ENCODE measurements around the gene TYMP.
"Not testable (repeated sequence)": the region's sequence is repeated elsewhere in the genome, so short reads cannot be mapped to it uniquely, and the experiment has no call there.

TYMP gene

DNA sequence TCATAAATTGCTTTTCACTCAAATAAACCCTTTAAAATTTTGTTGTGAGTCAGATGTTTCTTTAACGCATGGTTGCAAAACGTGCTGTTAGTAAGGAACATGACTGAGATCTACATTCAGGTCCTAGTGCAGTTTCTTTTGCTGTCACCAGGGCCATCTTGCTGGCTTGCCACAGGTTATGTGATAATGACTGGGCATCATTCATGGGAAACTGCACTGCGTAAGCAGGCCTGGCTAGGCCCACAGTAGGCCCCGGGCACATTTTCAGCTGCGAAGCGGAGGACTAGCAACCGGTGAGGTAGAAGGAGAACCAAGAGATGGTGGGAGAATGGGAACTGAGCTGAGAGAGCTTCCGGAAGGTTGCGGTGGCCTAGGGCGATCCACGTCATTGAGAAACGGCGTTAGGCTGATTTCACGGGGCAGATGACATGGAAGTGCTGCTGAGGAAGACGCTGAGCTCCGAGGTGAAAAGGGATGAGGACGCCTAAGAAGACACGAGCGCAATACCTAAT is 12.7 kb upstream of the TYMP start:
- no peak for DNase-seq (ENCODE audit: low spot score)
- no peak for FAIRE-seq

DNA sequence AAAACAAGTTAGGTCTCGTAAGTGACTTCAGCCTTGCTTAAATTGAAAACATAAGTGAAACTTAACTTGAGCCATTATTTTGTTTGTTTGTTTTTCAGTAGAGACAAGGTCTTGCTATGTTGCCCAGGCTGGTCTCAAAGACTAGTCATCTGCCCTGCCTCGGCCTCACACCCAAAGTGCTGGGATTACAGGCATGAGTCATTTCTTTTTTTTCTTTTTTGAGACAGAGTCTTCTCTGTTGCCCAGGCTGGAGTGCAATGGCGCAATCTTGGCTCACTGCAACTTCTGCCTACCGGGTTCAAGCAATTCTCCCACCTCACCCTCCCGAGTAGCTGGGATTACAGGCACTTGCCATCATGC is 11.8 kb upstream of the TYMP start:
- FAIRE-seq = not testable (repeated sequence)
- peak; percentile 50 for DNase-seq (ENCODE audit: low spot score)

GRCh38 chr22:50540381-50540780 is 10.6 kb upstream of the TYMP start:
- FAIRE-seq = no peak
- no peak for DNase-seq (ENCODE audit: low spot score)

GRCh38 chr22:50537765-50538164 is 8.0 kb upstream of the TYMP start:
- FAIRE-seq = no peak

GRCh38 chr22:50536226-50536625 is 6.4 kb upstream of the TYMP start:
- FAIRE-seq = no peak
- no peak for DNase-seq (ENCODE audit: low spot score)

More at GRCh38 chr22:50537765-50538164, 8.0 kb upstream of the TYMP start:
- no peak for DNase-seq (ENCODE audit: low spot score)

GRCh38 chr22:50535113-50535512 is 5.3 kb upstream of the TYMP start:
- FAIRE-seq = no peak
- no peak for DNase-seq (ENCODE audit: low spot score)

- not testable (repeated sequence) for DNase-seq (ENCODE audit: low spot score); FAIRE-seq
Observed at GRCh38 chr22:50533856-50534711, 4.3 kb upstream of the TYMP start.

- DNase-seq (ENCODE audit: low spot score) = no peak
- no peak for FAIRE-seq
Observed at GRCh38 chr22:50532824-50533796, 3.3 kb upstream of the TYMP start.

- DNase-seq (ENCODE audit: low spot score) (no peak), FAIRE-seq (no peak)
Observed at GRCh38 chr22:50531962-50532674, 2.3 kb upstream of the TYMP start.

GRCh38 chr22:50531546-50531961 is 1.7 kb upstream of the TYMP start:
- DNase-seq (ENCODE audit: low spot score) (no peak), FAIRE-seq (no peak)

- FAIRE-seq (no peak), DNase-seq (ENCODE audit: low spot score) (no peak)
Observed at GRCh38 chr22:50530877-50531545, 1.2 kb upstream of the TYMP start.

- FAIRE-seq = no peak
- no peak for DNase-seq (ENCODE audit: low spot score)
Observed at GRCh38 chr22:50530580-50530876, 716 bp upstream of the TYMP start.

GRCh38 chr22:50529416-50529896 is 356 bp downstream of the TYMP start:
- no peak for FAIRE-seq
- DNase-seq (ENCODE audit: low spot score) = no peak

- no peak for DNase-seq (ENCODE audit: low spot score)
- no peak for FAIRE-seq
Observed at GRCh38 chr22:50528682-50529415, 963 bp downstream of the TYMP start.

DNA sequence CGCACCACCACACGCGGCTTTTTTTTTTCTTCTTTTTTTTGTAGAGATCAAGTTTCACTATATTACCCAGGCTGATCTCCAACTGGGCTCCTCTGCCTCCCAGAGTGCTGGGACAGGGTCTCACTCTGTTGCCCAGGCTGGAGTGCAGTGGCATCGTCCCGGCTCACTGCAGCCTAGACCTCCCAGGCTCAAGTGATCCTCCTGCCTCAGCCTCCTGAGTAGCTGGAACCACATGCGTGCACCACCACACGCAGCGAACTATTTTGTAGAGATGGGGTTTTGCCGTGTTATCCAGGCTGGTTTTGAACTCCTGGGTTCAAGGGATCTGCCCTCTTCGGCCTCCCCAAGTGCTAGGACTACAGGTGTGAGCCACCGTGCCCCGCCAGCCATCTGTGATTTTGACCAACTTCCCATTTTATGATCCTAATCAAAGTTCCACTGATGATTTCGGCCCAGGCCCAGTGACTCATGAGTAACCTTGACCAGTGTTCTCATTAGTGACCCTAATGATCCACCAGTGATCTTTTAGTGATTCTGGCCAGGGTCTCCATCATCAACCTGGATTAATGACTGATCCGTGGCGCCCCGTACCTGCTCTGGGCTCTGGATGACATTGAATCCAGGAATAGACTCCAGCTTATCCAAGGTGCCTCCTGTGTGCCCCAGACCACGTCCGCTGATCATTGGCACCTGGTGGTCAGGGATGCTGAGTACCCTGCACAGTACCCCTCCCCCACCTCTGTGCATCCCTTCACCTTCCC is 1.7 kb downstream of the TYMP start:
- FAIRE-seq (peak; percentile 59), DNase-seq (ENCODE audit: low spot score) (no peak)

DNA sequence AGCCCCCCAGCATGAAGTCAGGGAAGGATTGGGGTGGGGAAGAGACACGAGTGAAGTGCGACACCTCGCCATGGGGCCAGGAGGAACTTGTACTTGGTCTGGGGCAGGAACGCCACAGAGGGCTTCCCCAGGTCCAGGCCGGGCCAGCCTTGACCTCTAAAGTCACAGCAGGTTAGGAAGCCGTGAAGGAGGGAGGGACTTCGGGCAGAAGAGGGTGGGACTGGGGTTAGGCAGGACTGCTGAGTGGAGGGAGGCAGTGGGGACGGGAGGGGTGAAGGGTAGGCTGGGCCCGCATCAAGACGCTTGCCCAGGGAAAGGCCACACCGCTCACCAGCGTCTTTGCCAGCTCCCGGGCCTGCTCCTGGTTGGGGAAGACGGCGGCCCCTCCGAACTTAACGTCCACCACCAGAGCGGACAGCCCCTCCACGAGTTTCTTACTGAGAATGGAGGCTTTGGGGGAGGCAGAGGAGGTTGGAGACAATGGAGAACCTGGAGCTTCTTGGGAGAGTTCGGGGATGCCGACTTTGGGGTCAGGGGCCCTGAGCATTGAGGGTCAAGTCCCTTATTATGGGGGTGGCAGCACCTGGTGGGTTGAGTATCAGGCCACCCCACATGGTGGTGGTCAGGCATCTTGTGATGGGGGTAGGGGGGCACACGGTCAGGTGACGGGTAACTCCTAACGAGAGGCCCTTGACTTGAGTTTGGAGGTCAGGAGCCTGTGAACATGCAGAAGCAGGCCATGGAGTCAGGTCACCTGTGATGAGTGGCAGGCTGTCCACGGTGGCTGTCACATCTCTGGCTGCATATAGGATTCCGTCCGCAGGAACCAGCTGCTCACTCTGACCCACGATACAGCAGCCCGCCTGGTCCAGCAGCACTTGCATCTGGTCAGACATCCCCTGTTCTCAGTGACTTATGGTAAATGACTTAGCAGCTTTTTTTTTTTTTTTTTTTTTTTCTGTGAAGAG is 2.7 kb downstream of the TYMP start:
- DNase-seq (ENCODE audit: low spot score) = peak; percentile 80
- FAIRE-seq = peak; percentile 50

GRCh38 chr22:50526108-50526833 is 3.5 kb downstream of the TYMP start:
- FAIRE-seq = peak; percentile 76
- peak; percentile 87 for DNase-seq (ENCODE audit: low spot score)

DNA sequence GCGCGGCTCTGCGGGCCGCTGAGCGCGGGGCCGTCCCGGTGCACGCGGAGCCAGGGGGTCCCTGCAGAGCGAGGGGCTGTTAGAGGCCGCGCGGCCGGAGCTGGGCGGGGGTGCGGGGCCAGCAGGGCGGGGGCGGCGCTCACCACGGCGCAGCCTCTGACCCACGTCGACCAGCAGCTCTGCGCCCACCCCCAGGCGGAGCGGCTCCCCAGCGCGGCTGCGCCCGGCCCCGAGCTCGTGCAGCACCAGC is 4.0 kb downstream of the TYMP start:
- no peak for DNase-seq (ENCODE audit: low spot score)
- FAIRE-seq = no peak
